Pancreas (tissue), 10 donors: Measurements from ENCODE around the gene TMEM269. TPM values are rescaled to one million over a fixed set of nuclear protein-coding genes. Genes with fewer than 3 reads are reported as not detected.
A peak's percentile ranks its signal among the peaks of the same experiment; 100 is the strongest.
"Not testable (repeated sequence)": the region's sequence is repeated elsewhere in the genome, so short reads cannot be mapped to it uniquely, and the experiment has no call there.

Experiments used
- ATAC-seq, 4 donors: fragments of 200-7000 bp; cut with Tn5 transposase; one replicate each; pipeline versions ENCODE4 v1.8.0 to v1.9.1; 2020; ENCODE audit warnings: mild to moderate bottlenecking in 4 of 4, moderate library complexity in 4 of 4
- DNase-seq, 6 donors: peaks; one replicate each; pipeline ENCODE4 v3.0.0-alpha.2; 2020
- FAIRE-seq: peaks from 2 replicates; lab custom pipeline; 2012; peaks lifted over from hg19 to GRCh38; lab: Jason Lieb, UNC
- H3K27ac ChIP-seq, 4 donors: fragments of 200-600 bp; sonication (generic); 1 replicate in 3 of 4; 2 replicates in 1 of 4; pipeline versions ENCODE4 v1.5.0 to v1.8.0; 2020
- H3K27me3 ChIP-seq, 4 donors: fragments of 200-600 bp; one replicate each; pipeline ENCODE4 v1.8.0; 2021
- H3K36me3 ChIP-seq, 3 donors: fragments of 200-600 bp; sonication (generic) in 1 of 3; one replicate each; pipeline versions ENCODE4 v1.5.0 to v1.8.0; 2020 to 2021
- H3K4me1 ChIP-seq, 3 donors: fragments of 200-600 bp; one replicate each; pipeline ENCODE4 v1.8.0; 2021
- H3K4me3 ChIP-seq, 4 donors: fragments of 200-600 bp; sonication (generic) in 2 of 4; one replicate each; pipeline versions ENCODE4 v1.5.0 to v1.8.0; 2020 to 2021
- H3K9me3 ChIP-seq, 4 donors: fragments of 200-600 bp; one replicate each; pipeline ENCODE4 v1.8.0; 2021
- WGBS, 2 donors: extraction: QIAGEN DNeasy Blood & Tissue Kit; methylation state at CpG; one replicate each; pipeline ENCODE4 v1.1.7; 2013; 5-methylcytosine and 5-hydroxymethylcytosine counted together
- intact Hi-C, 3 donors: fragments of 100-400 bp; cut with DNase I; formaldehyde crosslinking; loops; one replicate each; pipeline versions ENCODE4 v1.11.1 to v1.14.2; 2022
- polyA plus RNA-seq, 2 donors: library from polyadenylated mRNA; stranded (reverse); fragments of 200-250 nt; gene quantifications; one replicate each; pipeline ENCODE4 v1.2.3, GENCODE V29; 2013
- total RNA-seq, 6 donors: library from RNA; stranded (reverse); fragmentation: NEBNext Ultra II Directional in 4 of 6; extraction: Animal tissue kit (Norgen Biotek cat#: 25700) in 4 of 6; gene quantifications; one replicate each; pipeline versions ENCODE4 v1.2.1 to v1.2.4, GENCODE V29; 2021 to 2023
- TF ChIP-seq, protein P1 (sequence below), 4 donors: fragments of 200-600 bp; sonication (generic) in 3 of 4; IDR thresholded peaks; one replicate each; pipeline versions ENCODE4 v1.5.0 to v1.8.0; 2021; ENCODE audit warnings: antibody characterized with exemption in 4 of 4
- donor health status: healthy with polysubstance abuse.
- donor health status: DM: no; HTN: no; CAD: no; lungs with moderate emphysema.
- donor health status: DM: no; HTN: no; CAD: no.
- donor health status: control.
- donor health status: control.
- donor health status: Bipolar disorder and iron deficiency.
- donor health status: DM: yes; HTN: yes; CAD: no.
- donor health status: DM: no; HTN: no; CAD: no.
- donor health status: DM: no; HTN: no; CAD: no.
- donor health status: DM: yes; HTN: yes; CAD: no.

Gene TMEM269
- total and polyA plus RNA-seq, 8 donors, result 0.04 to 0.35 (median 0.21) TPM; not detected in 4

DNA sequence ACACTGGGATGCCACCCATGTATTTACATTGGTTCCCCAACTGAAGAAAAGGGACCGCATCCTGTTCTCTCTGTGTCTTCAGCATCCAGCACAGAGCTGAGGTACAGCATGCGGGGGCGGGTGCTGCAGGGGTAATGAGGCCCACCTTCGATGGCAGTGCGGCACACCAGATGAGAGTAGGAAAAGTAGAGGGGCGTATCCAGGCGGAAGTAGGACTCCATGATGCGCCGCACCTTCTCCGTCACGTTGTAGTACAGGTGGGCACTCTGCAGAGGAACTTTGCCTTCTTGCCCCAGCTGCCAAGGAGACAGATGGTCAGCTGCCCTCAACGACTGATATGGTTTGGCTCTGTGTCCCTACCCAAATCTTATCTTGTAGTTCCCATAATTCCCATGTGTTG lies 34.8 kb upstream of the TMEM269 start:
- Histone ChIP-seq H3K27ac (no peak overlapping the region), H3K4me1 (no peaks in the 10 kb centered on the region), H3K9me3 (no peaks in the 10 kb centered on the region), H3K4me3 (no peak overlapping the region), H3K27me3 (no peaks in the 10 kb centered on the region), H3K36me3 (peaks cover 0 to 28% (median 12%) of the 10 kb centered on the region in 3 donors)
- intact Hi-C loops, result no loop called here
- TF ChIP-seq, protein P1, sequence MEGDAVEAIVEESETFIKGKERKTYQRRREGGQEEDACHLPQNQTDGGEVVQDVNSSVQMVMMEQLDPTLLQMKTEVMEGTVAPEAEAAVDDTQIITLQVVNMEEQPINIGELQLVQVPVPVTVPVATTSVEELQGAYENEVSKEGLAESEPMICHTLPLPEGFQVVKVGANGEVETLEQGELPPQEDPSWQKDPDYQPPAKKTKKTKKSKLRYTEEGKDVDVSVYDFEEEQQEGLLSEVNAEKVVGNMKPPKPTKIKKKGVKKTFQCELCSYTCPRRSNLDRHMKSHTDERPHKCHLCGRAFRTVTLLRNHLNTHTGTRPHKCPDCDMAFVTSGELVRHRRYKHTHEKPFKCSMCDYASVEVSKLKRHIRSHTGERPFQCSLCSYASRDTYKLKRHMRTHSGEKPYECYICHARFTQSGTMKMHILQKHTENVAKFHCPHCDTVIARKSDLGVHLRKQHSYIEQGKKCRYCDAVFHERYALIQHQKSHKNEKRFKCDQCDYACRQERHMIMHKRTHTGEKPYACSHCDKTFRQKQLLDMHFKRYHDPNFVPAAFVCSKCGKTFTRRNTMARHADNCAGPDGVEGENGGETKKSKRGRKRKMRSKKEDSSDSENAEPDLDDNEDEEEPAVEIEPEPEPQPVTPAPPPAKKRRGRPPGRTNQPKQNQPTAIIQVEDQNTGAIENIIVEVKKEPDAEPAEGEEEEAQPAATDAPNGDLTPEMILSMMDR (IDR thresholded peaks at IDR 0.05), result no peak
- WGBS, 2 donors, result 88 to 91% methylated on average over 12 of the region's 12 CpGs
- no peak for ATAC-seq
- FAIRE-seq, result no peak
- no peak for DNase-seq

DNA sequence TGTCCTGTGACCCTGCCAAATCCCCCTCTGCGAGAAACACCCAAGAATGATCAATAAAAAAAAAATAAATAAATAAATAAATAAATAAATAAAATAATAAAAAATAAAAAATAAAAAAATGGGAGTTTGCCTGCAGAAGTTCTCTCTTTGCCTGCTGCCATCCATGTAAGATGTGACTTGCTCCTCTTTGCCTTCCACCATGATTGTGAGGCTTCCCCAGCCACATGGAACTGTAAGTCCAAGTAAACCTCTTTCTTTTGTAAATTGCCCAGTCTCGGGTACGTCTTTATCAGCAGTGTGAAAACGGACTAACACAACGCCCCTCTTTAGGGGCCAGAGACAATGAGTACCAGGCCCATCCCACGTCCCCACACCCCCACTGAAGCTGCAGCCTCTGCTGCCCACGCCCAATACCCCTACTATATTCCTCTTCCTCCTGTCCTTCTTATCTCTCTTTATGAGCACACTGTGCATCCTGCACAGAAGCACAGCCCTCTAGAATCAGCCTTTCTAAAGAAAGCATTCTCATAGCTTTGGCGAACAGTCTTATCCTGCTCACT lies 33.2 kb upstream of the TMEM269 start:
- H3K4me1 ChIP-seq, H3K27me3 ChIP-seq, intact Hi-C loops, H3K4me3 ChIP-seq, H3K27ac ChIP-seq, FAIRE-seq, DNase-seq, H3K9me3 ChIP-seq, ATAC-seq: not testable (repeated sequence)
- WGBS, 2 donors, result 85 to 93% methylated on average over 8 of the region's 8 CpGs
- peaks cover 0 to 30% (median 12%) of the 10 kb centered on the region in 3 donors for H3K36me3 ChIP-seq

DNA sequence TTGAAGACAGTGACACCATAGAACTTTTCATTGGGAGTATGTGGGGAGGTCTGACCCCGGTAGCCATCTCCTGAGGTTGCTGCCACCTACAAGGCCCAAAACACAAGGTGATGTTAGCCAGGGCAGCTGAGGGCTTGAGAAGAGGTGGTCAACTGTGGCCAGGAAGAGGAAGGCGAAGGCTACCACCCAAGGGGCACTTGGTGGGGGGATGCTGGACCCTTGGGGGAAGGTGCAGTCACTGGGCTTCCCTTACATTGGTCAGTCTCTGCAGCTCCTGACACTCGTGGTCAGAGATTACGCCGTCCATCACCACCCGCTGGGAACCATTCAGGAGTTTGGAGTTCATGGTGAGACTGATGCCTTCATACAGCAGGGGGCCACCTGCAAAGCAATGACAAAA lies 32.5 kb upstream of the TMEM269 start:
- no peaks in the 10 kb centered on the region for H3K4me1 ChIP-seq
- no peak overlapping the region for H3K4me3 ChIP-seq
- no peak for DNase-seq
- no peaks in the 10 kb centered on the region for H3K27me3 ChIP-seq
- FAIRE-seq, result no peak
- TF ChIP-seq, protein P1 (IDR thresholded peaks at IDR 0.05), result no peak
- peaks cover 0 to 30% (median 12%) of the 10 kb centered on the region in 3 donors for H3K36me3 ChIP-seq
- no peak for ATAC-seq
- intact Hi-C loops, result no loop called here
- no peaks in the 10 kb centered on the region for H3K9me3 ChIP-seq
- WGBS, 2 donors, result 94 to 96% methylated on average over 6 of the region's 6 CpGs
- H3K27ac ChIP-seq, result no peak overlapping the region

DNA sequence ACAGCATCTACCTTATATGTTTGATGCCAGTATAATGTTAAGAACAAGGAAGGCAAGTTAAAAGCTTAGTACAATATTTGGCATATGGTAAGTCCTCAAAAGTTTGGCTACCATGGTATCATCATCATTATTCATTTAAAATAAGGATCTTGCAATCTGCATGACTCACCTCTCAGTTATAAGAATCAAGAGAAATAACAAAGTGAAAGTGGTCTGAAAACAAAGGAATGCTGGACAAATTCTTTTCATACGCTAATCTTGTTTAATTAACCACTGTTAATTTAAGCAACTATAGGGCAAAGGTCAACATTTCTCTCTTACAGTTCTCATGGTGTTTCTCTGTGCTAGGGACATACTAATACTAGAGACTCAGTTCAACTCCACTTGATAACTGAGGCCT lies 31.7 kb upstream of the TMEM269 start:
- H3K36me3 ChIP-seq, result peaks cover 0 to 27% (median 12%) of the 10 kb centered on the region in 3 donors

DNA sequence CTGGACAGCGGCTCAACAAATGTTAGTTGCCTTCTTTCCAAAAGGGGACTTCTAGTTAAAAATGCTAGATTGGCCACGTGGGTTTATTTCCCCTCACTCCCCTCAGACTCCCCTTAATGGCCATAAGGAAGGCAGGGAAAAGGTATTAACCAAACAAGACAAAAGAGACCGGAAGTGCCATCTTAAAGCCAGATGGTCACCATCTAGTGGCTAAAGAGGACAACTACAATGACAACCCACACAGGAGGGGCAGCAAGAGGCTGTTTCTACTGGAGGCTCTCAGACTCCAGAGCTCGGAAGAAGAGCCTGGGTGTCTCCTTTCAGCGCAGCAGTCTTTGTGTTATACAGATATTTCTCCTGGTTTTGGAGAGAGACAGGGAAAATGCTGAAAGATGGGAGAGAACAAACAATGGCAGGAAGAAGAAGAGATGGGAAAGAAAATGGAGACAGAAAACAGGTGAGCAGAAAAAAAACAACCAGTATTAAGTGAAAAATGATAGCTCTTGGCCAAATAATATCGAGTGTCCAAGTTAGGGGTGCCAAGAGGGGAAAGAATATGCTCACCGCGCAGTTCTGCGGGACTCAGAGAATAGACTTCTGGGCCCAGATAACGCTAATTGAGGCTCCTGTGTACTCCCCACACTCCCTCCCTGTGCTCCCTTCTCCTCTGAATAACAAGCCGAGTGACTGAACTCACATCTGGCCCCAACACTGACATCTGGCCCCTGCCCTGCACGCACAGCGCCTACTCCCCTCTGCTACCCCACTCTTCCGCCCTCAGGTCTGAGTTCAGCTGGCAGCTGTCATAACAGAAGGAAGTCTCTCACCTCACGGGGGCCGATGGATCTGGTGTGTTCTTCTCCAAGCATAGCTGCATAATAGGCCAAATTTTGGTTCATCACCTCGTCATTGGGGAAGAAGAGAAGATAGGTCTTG lies 27.6 kb upstream of the TMEM269 start:
- WGBS, 2 donors, result 73 to 76% methylated on average over 17 of the region's 17 CpGs
- intact Hi-C loops, result no loop called here
- FAIRE-seq, result no peak
- peak; percentile 53 to 93 (median 82) for ATAC-seq
- H3K27ac ChIP-seq, result no peak overlapping the region
- H3K36me3 ChIP-seq, result peaks cover 0 to 27% (median 6%) of the 10 kb centered on the region in 3 donors
- no peaks in the 10 kb centered on the region for H3K4me1 ChIP-seq
- H3K27me3 ChIP-seq, result no peaks in the 10 kb centered on the region
- no peak overlapping the region for H3K4me3 ChIP-seq
- TF ChIP-seq, protein P1 (IDR thresholded peaks at IDR 0.05), result peak; percentile 20 to 61 (median 35)
- peak in 1 of 6 donors; percentile 31 for DNase-seq
- H3K9me3 ChIP-seq, result no peaks in the 10 kb centered on the region

More for the DNA sequence above, 31.7 kb upstream of the TMEM269 start:
- TF ChIP-seq, protein P1 (IDR thresholded peaks at IDR 0.05), result no peak
- intact Hi-C loops, result no loop called here
- H3K27me3 ChIP-seq, result no peaks in the 10 kb centered on the region
- no peak overlapping the region for H3K4me3 ChIP-seq
- no peaks in the 10 kb centered on the region for H3K4me1 ChIP-seq
- 82 to 90% methylated on average over 1 of the region's 1 CpG for WGBS, 2 donors
- no peaks in the 10 kb centered on the region for H3K9me3 ChIP-seq
- ATAC-seq, result no peak
- no peak for FAIRE-seq
- no peak for DNase-seq
- H3K27ac ChIP-seq, result no peak overlapping the region
